Spleen (tissue), 7 donors: ENCODE data around the gene SIM1.

Experiments
- POLR2A ChIP-seq, 3 donors: fragments of 450-650 bp; IDR thresholded peaks; one replicate each; pipeline ENCODE4 v1.5.1; 2017; ENCODE audit warnings: antibody characterized with exemption in 3 of 3, mild to moderate bottlenecking in 1 of 3
- POLR2AphosphoS5 ChIP-seq, 3 donors: sonication (generic); formaldehyde crosslinking; IDR thresholded peaks; one replicate each; pipeline ENCODE4 v1.5.1; 2017; ENCODE audit warnings: antibody characterized with exemption in 3 of 3
- TF ChIP-seq, protein P1 (sequence below), 11 experiments: fragments of 200-600 bp in 7 of 11; fragments of 450-650 bp in 4 of 11; sonication (generic) in 4 of 11; IDR thresholded peaks in 8 of 11; conservative IDR thresholded peaks in 3 of 11; 1 replicate in 7 of 11; 2 replicates in 4 of 11; pipeline versions ENCODE4 v1.4.0 to v1.8.0; 2016 to 2021; ENCODE audit warnings: antibody characterized with exemption in 11 of 11, inconsistent platforms in 4 of 11, mild to moderate bottlenecking in 1 of 11
- donor health status: DM: no; HTN: no; CAD: no; lungs with moderate emphysema.
- donor health status: DM: no; HTN: no; CAD: no.
- donor health status: DM: no; HTN: no; CAD: no.

DNA sequence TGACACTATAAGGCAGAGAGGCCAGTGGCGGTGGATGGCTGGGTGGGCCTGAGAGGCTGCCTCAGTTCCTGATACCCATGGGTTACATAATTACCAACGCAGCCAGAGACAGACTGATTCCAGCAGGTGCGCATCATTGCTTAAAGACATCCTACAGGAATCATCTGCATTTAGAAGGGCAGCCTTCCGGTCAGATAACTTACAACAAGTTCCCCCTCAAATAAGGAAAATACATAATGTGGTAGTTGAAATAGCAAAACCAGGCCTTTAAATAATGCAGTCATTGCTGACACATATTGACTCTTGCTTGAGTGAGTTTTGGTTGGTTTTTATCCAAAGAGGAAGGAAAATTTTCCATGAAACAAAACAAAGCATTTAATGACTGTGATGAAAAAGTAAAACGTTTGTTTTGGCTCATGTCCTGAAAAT, 81.9 kb downstream of the SIM1 start:
- TF ChIP-seq, protein P1, sequence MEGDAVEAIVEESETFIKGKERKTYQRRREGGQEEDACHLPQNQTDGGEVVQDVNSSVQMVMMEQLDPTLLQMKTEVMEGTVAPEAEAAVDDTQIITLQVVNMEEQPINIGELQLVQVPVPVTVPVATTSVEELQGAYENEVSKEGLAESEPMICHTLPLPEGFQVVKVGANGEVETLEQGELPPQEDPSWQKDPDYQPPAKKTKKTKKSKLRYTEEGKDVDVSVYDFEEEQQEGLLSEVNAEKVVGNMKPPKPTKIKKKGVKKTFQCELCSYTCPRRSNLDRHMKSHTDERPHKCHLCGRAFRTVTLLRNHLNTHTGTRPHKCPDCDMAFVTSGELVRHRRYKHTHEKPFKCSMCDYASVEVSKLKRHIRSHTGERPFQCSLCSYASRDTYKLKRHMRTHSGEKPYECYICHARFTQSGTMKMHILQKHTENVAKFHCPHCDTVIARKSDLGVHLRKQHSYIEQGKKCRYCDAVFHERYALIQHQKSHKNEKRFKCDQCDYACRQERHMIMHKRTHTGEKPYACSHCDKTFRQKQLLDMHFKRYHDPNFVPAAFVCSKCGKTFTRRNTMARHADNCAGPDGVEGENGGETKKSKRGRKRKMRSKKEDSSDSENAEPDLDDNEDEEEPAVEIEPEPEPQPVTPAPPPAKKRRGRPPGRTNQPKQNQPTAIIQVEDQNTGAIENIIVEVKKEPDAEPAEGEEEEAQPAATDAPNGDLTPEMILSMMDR (IDR thresholded peaks at IDR 0.05 in 8 of 11, conservative IDR thresholded peaks at IDR 0.05 in 3 of 11): no peak
- TF ChIP-seq POLR2AphosphoS5 (IDR thresholded peaks at IDR 0.05) (no peak), POLR2A (IDR thresholded peaks at IDR 0.05) (no peak)
